CD8-positive, alpha-beta memory T cell (primary cell): ENCODE results near the gene TRPM8. TPM values are rescaled to one million over a fixed set of nuclear protein-coding genes. Genes with fewer than 3 reads are reported as not detected.

ENCODE experiments used
- CTCF ChIA-PET: fragments of 350-600 bp; sonication (Branson Sonifier 250); formaldehyde crosslinking; loops from one replicate; lab custom pipeline; 2021; ENCODE audit warnings: antibody characterized with exemption; lab: Charles Lee
- POLR2A ChIA-PET: fragments of 350-600 bp; sonication (Branson Sonifier 250); formaldehyde crosslinking; loops from one replicate; lab custom pipeline; 2021; ENCODE audit warnings: antibody characterized with exemption; lab: Charles Lee
- DNase-seq, 5 donors: peaks; one replicate each; pipeline versions ENCODE4 v3.0.0 to v3.0.0-alpha.2; 2020 to 2022; ENCODE audit warnings: mixed read lengths in 1 of 5
- H3K27ac ChIP-seq: one replicate; pipeline ENCODE4 v1.7.0; 2013; ENCODE audit warnings: low read depth, mild to moderate bottlenecking, low read length, moderate library complexity
- H3K27me3 ChIP-seq: 2 replicates; pipeline ENCODE4 v1.7.0; 2013; ENCODE audit warnings: low read length, mild to moderate bottlenecking; ENCODE audit not compliant: insufficient read depth, poor library complexity, severe bottlenecking
- H3K36me3 ChIP-seq: 2 replicates; pipeline ENCODE4 v1.7.0; 2013; ENCODE audit warnings: mild to moderate bottlenecking, low read length, moderate library complexity; ENCODE audit not compliant: insufficient read depth
- H3K4me1 ChIP-seq: 2 replicates; pipeline ENCODE4 v1.7.0; 2013; ENCODE audit warnings: mild to moderate bottlenecking, low read length, moderate library complexity; ENCODE audit not compliant: insufficient read depth
- H3K4me3 ChIP-seq: 2 replicates; pipeline ENCODE4 v1.7.0; 2013; ENCODE audit warnings: mild to moderate bottlenecking, low read length
- H3K9me3 ChIP-seq: 2 replicates; pipeline ENCODE4 v1.7.0; 2013; ENCODE audit warnings: mild to moderate bottlenecking, low read length
- H3K27ac Mint-ChIP-seq, 8 donors: one replicate each; pipeline ENCODE4 v1.8.0; 2020 to 2021; ENCODE audit warnings: mixed read lengths in 8 of 8, mild to moderate bottlenecking in 6 of 8, inconsistent platforms in 3 of 8, moderate library complexity in 3 of 8
- H3K27me3 Mint-ChIP-seq, 2 donors: one replicate each; pipeline ENCODE4 v1.8.0; 2020 to 2021; ENCODE audit warnings: mixed read lengths in 2 of 2, mild to moderate bottlenecking in 1 of 2, moderate library complexity in 1 of 2
- H3K36me3 Mint-ChIP-seq, 3 donors: one replicate each; pipeline ENCODE4 v1.8.0; 2020 to 2021; ENCODE audit warnings: mixed read lengths in 3 of 3, inconsistent platforms in 1 of 3, mild to moderate bottlenecking in 1 of 3
- H3K4me1 Mint-ChIP-seq, 3 donors: one replicate each; pipeline ENCODE4 v1.8.0; 2020 to 2021; ENCODE audit warnings: mixed read lengths in 3 of 3, inconsistent platforms in 1 of 3, mild to moderate bottlenecking in 1 of 3
- H3K4me3 Mint-ChIP-seq, 7 donors: one replicate each; pipeline ENCODE4 v1.8.0; 2020 to 2021; ENCODE audit warnings: mixed read lengths in 7 of 7, mild to moderate bottlenecking in 6 of 7, moderate library complexity in 4 of 7, inconsistent platforms in 2 of 7
- H3K9me3 Mint-ChIP-seq, 5 donors: one replicate each; pipeline ENCODE4 v1.8.0; 2020 to 2022; ENCODE audit warnings: mixed read lengths in 5 of 5, mild to moderate bottlenecking in 3 of 5, moderate library complexity in 2 of 5, inconsistent platforms in 1 of 5
- polyA plus RNA-seq: library from polyadenylated mRNA; unstranded; fragments of 300-500 nt; fragmentation: Illumina TruSeq; gene quantifications from one replicate; pipeline ENCODE4 v1.2.3, GENCODE V29; 2021
- total RNA-seq, 2 experiments: library from RNA; stranded (reverse); gene quantifications; one replicate each; pipeline ENCODE4 v1.2.3, GENCODE V29; 2021

TRPM8 gene
- total and polyA plus RNA-seq, 3 experiments from 2014 or later, result not detected

DNA sequence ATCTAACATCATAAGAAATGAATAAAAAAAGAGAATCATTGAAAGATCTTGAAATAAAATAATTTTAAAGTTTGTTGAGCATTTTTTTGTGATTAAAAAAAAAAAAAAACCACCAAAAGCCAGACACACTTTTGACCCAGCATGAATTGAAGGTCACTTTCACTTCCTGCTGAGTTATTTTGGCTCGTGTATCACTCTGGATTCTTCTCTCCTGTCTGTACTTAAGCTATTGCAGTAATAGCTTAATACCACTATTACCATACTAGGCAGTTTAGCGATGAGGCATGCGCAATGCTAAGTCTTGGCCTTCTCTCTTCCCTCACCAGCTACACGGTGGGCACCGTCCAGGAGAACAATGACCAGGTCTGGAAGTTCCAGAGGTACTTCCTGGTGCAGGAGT is 78.8 kb downstream of the TRPM8 start:
- POLR2A ChIA-PET, result no interaction called here
- H3K27me3 Mint-ChIP-seq, result no peaks in the 10 kb centered on the region

DNA sequence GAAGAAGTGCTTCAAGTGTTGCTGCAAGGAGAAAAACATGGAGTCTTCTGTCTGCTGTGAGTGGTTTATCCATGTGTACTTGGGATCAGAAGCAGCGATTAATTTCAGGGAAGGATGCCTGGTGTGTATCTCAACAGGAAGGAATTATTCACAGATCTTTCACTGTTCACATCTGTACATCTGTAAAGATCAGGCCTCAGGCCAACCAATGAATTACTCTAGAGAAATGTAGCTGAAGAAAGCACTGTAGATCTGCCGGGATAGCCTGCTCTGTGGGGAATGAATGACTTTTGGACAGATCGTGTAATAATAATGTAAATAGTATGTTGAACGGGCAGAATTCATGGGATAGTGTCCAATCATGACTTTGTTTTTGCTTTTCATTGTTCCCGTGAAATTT is 79.3 kb downstream of the TRPM8 start:
- no peaks in the 10 kb centered on the region for H3K9me3 ChIP-seq
- H3K27ac ChIP-seq, result no peak overlapping the region
- no peaks in the 10 kb centered on the region for H3K36me3 ChIP-seq
- peaks cover 0 to 6% (median 0%) of the 10 kb centered on the region in 3 donors for H3K36me3 Mint-ChIP-seq
- POLR2A ChIA-PET, result no interaction called here
- peaks cover 33% of the 10 kb centered on the region for H3K4me1 ChIP-seq
- H3K4me3 Mint-ChIP-seq, result no peak overlapping the region
- no peak overlapping the region for H3K4me3 ChIP-seq
- H3K4me1 Mint-ChIP-seq, result peaks cover 53 to 83% (median 65%) of the 10 kb centered on the region in 3 donors
- H3K27me3 Mint-ChIP-seq, result no peaks in the 10 kb centered on the region
- no peak for DNase-seq
- H3K9me3 Mint-ChIP-seq, result no peaks in the 10 kb centered on the region
- CTCF ChIA-PET, result no interaction called here
- H3K27me3 ChIP-seq, result no peaks in the 10 kb centered on the region
- no peak overlapping the region for H3K27ac Mint-ChIP-seq

More for the DNA sequence above, 78.8 kb downstream of the TRPM8 start:
- Histone ChIP-seq H3K4me3 (no peak overlapping the region), H3K4me1 (peaks cover 33% of the 10 kb centered on the region), H3K27me3 (no peaks in the 10 kb centered on the region), H3K9me3 (no peaks in the 10 kb centered on the region), H3K27ac (no peak overlapping the region), H3K36me3 (no peaks in the 10 kb centered on the region)
- DNase-seq, result no peak
- peaks cover 53 to 83% (median 65%) of the 10 kb centered on the region in 3 donors for H3K4me1 Mint-ChIP-seq
- CTCF ChIA-PET, result interaction anchor here (0.7 kb wide), 1 partner anchor 139 kb away, joined by 3 read pairs; no protein-coding TSS in a partner anchor
- peak overlapping the region in 1 of 7 donors; percentile 24 for H3K4me3 Mint-ChIP-seq
- no peak overlapping the region for H3K27ac Mint-ChIP-seq
- peaks cover 0 to 6% (median 0%) of the 10 kb centered on the region in 3 donors for H3K36me3 Mint-ChIP-seq
- no peaks in the 10 kb centered on the region for H3K9me3 Mint-ChIP-seq

DNA sequence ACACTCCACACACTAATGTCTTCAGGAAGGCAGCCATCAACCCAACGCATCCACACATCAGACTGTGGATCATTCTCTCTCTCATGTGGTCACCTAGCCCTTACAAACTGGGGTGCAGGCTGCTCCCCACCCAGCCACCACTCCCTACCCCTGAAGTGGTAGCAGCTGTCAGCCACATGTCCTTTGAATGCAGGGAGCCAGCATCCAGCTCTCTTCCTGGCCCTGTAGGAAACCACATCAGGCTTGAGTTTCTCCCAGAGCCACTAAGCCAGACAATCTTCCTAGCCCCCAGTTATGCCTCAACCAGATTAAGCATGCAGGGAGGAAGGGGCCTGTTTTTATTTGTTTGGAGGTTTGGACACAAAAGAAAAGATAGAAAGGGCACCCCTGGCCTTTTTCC is 80.5 kb downstream of the TRPM8 start:
- DNase-seq, result no peak
- H3K27ac Mint-ChIP-seq, result peak overlapping the region in 3 of 8 donors; percentile 18 to 70 (median 63)
- H3K4me1 Mint-ChIP-seq, result peaks cover 53 to 83% (median 65%) of the 10 kb centered on the region in 3 donors
- Histone ChIP-seq H3K4me3 (no peak overlapping the region), H3K36me3 (no peaks in the 10 kb centered on the region), H3K27ac (no peak overlapping the region), H3K9me3 (no peaks in the 10 kb centered on the region), H3K4me1 (peaks cover 31% of the 10 kb centered on the region), H3K27me3 (no peaks in the 10 kb centered on the region)
- no peaks in the 10 kb centered on the region for H3K9me3 Mint-ChIP-seq
- H3K4me3 Mint-ChIP-seq, result peak overlapping the region in 1 of 7 donors; percentile 24
- ChIA-PET POLR2A (no interaction called here), CTCF (interaction anchor here (1.2 kb wide), 1 partner anchor 8 kb away, joined by 3 read pairs; no protein-coding TSS in a partner anchor)
- H3K27me3 Mint-ChIP-seq, result no peaks in the 10 kb centered on the region
- peaks cover 0 to 6% (median 0%) of the 10 kb centered on the region in 3 donors for H3K36me3 Mint-ChIP-seq

DNA sequence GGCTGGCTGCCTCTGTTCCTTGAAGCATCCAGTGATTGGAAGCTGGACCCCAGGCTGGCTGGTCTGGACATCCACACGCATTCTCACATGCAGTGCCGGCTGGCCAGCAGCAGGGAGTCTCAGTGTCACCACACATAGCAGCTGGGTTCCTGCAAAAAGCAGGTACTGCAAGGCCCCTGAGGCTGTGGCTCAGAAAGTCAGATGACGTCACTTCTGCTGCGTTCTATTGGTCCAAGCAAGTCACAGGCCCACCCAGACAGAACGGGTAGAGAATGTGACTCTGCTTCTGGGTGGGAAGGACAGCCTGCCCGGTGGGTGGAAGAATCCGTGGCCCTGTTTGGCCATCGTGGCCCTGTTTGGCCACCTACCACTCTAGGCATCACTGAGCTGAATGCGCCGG is 82.0 kb downstream of the TRPM8 start:
- ChIA-PET POLR2A (no interaction called here), CTCF (interaction anchor here (0.7 to 1.2 kb wide), 4 partner anchors 9 to 68 kb away, joined by 3 read pairs; no protein-coding TSS in a partner anchor)
- H3K27me3 ChIP-seq, result no peaks in the 10 kb centered on the region
- no peak overlapping the region for H3K27ac ChIP-seq
- H3K9me3 ChIP-seq, result no peaks in the 10 kb centered on the region
- Mint-ChIP-seq H3K4me3 (no peak overlapping the region), H3K27ac (peak overlapping the region in 1 of 8 donors; percentile 23), H3K4me1 (peaks cover 51 to 79% (median 56%) of the 10 kb centered on the region in 3 donors), H3K27me3 (peaks cover 0 to 4% of the 10 kb centered on the region in 2 donors), H3K36me3 (peaks cover 0 to 7% (median 0%) of the 10 kb centered on the region in 3 donors), H3K9me3 (no peaks in the 10 kb centered on the region)
- DNase-seq, result no peak
- peaks cover 27% of the 10 kb centered on the region for H3K4me1 ChIP-seq
- H3K36me3 ChIP-seq, result no peaks in the 10 kb centered on the region
- H3K4me3 ChIP-seq, result no peak overlapping the region

DNA sequence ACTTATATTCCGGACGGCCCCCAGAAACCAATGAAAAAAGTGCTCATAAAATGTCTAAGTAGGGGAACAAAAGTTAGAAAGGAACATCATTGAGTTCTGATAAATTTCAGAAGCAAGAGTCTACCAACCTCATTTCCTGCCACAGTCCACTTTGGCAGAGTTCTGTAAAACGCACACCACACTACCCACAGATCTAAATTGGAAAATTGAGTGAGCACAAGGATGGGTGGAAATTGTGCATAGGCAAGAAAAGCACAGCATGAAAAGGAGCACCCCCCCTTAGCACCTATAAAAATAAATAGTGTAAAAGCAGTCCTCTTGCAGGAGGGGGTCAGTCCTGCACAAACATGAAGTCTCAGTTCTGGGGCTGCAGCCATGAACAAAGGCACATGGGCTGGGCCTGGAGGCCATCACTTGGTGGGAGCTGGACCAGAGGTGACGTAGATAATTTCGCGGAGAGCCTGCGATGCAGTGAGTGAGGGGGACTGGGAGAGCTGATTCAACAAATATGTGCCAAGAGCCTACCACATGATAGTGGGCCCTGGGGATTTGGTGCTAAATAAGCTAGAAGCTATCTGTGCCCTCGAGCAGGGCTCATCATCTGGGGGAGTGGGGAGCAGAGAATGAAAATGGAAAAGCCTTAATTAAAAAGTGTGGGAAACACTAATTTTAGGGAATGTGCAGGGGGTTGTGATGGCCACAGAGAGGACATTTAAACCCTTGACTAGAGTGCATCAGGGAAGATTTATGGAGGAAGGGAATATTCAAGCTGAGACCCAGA is 84.4 kb downstream of the TRPM8 start:
- POLR2A ChIA-PET, result no interaction called here
- no peaks in the 10 kb centered on the region for H3K9me3 ChIP-seq
- Mint-ChIP-seq H3K27me3 (peaks cover 0 to 4% of the 10 kb centered on the region in 2 donors), H3K4me1 (peaks cover 32 to 55% (median 36%) of the 10 kb centered on the region in 3 donors), H3K27ac (peak overlapping the region; percentile 16 to 95 (median 74)), H3K36me3 (peaks cover 0 to 4% (median 0%) of the 10 kb centered on the region in 3 donors), H3K9me3 (no peaks in the 10 kb centered on the region), H3K4me3 (peak overlapping the region in 6 of 7 donors; percentile 31 to 77 (median 56))
- H3K36me3 ChIP-seq, result no peaks in the 10 kb centered on the region
- CTCF ChIA-PET, result no interaction called here
- no peak overlapping the region for H3K27ac ChIP-seq
- H3K27me3 ChIP-seq, result no peaks in the 10 kb centered on the region
- no peak overlapping the region for H3K4me3 ChIP-seq
- peak in 1 of 5 donors; percentile 18 for DNase-seq
- peaks cover 27% of the 10 kb centered on the region for H3K4me1 ChIP-seq

DNA sequence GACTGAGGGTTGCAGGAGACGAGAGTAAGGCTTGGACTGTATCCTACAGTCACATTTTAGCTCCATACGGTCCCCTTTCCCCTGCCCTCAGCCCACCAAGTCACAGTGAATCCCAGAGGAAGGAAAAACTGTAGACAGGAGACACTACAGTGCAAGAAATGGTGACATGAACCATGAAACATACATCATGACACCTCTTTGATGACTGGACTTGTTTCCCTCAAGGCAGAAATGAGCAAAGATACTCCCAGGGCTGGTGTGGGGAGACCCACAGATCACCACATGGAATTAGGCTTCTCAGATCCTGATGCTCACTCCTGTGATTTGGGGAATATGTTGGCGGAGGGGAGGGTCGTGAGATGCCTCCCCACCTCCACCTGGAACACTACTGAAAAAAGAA is 85.1 kb downstream of the TRPM8 start:
- ChIA-PET CTCF (no interaction called here), POLR2A (no interaction called here)
- Mint-ChIP-seq H3K9me3 (no peaks in the 10 kb centered on the region), H3K27me3 (peaks cover 0 to 4% of the 10 kb centered on the region in 2 donors), H3K36me3 (peaks cover 0 to 4% (median 0%) of the 10 kb centered on the region in 3 donors), H3K4me3 (no peak overlapping the region), H3K27ac (no peak overlapping the region), H3K4me1 (peaks cover 30 to 50% (median 33%) of the 10 kb centered on the region in 3 donors)
- no peaks in the 10 kb centered on the region for H3K9me3 ChIP-seq
- H3K36me3 ChIP-seq, result no peaks in the 10 kb centered on the region
- no peak overlapping the region for H3K4me3 ChIP-seq
- peaks cover 27% of the 10 kb centered on the region for H3K4me1 ChIP-seq
- no peaks in the 10 kb centered on the region for H3K27me3 ChIP-seq
- H3K27ac ChIP-seq, result no peak overlapping the region
- no peak for DNase-seq

DNA sequence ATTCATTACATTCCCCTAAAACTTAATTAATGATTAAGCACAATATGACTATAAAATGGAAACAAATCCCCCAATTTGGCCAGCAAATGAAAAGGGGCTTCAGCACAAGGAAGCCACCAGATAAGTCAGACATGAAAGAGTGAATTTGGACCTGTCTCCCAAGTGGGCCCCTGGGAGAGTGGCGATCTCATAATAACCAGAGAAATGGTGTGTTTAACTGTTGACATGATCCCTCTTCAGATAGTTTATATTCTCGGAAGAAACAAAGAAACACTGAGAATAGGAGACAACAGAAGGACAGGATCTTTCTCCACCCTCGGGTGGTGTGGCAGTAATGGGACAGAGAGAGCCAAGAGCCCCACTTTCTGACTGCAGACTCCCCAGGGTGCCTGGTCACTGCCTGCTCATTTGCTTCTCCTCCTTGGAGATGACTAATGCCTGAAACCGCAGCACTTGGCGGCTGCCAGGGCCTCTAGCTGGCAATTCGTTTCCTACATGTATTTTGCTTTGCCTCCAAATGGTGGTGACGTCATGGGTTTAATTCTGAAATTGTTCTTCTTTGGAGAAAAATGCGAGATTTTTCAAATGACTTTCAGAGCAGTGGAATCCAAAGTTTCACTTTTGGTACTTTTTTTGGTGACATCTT is 86.9 kb downstream of the TRPM8 start:
- Histone ChIP-seq H3K27me3 (no peaks in the 10 kb centered on the region), H3K27ac (no peak overlapping the region), H3K4me1 (peaks cover 23% of the 10 kb centered on the region), H3K4me3 (no peak overlapping the region), H3K9me3 (no peaks in the 10 kb centered on the region), H3K36me3 (no peaks in the 10 kb centered on the region)
- H3K4me1 Mint-ChIP-seq, result peaks cover 27 to 40% (median 34%) of the 10 kb centered on the region in 3 donors
- peaks cover 0 to 4% (median 0%) of the 10 kb centered on the region in 3 donors for H3K36me3 Mint-ChIP-seq
- H3K9me3 Mint-ChIP-seq, result no peaks in the 10 kb centered on the region
- no peak overlapping the region for H3K27ac Mint-ChIP-seq
- POLR2A ChIA-PET, result no interaction called here
- DNase-seq, result no peak
- CTCF ChIA-PET, result no interaction called here
- no peak overlapping the region for H3K4me3 Mint-ChIP-seq
- H3K27me3 Mint-ChIP-seq, result peaks cover 0 to 4% of the 10 kb centered on the region in 2 donors

DNA sequence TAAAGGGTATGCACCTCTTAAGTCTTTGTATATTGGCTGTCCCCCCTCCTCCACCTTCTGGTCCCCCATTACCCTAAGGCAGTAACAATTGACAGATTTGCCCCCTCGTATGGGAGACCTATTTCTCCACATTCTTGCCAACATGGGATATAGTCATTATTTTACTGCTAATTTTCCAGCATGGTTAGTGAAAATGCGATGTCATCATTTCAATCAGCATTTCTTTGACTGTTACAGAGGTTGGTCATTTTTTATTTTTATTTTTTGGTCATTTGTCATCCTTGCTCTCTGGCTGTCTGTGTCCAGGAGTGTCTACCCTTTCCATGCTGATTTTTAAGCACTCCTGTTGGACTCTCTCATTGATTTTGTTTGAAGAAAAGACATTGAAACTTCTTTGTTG is 88.0 kb downstream of the TRPM8 start:
- no peak overlapping the region for H3K27ac Mint-ChIP-seq
- peaks cover 23% of the 10 kb centered on the region for H3K4me1 ChIP-seq
- DNase-seq, result no peak
- POLR2A ChIA-PET, result no interaction called here
- H3K27ac ChIP-seq, result no peak overlapping the region
- H3K4me3 ChIP-seq, result no peak overlapping the region
- CTCF ChIA-PET, result no interaction called here
- no peaks in the 10 kb centered on the region for H3K36me3 ChIP-seq
- no peaks in the 10 kb centered on the region for H3K9me3 Mint-ChIP-seq
- peaks cover 0 to 4% (median 0%) of the 10 kb centered on the region in 3 donors for H3K36me3 Mint-ChIP-seq
- H3K9me3 ChIP-seq, result no peaks in the 10 kb centered on the region
- no peaks in the 10 kb centered on the region for H3K27me3 ChIP-seq
- peaks cover 27 to 38% (median 36%) of the 10 kb centered on the region in 3 donors for H3K4me1 Mint-ChIP-seq
- peaks cover 0 to 6% of the 10 kb centered on the region in 2 donors for H3K27me3 Mint-ChIP-seq
- no peak overlapping the region for H3K4me3 Mint-ChIP-seq
